Myocyte (in vitro differentiated cells): ENCODE data around the gene PGA3. TPM values are rescaled to one million over a fixed set of nuclear protein-coding genes. Genes with fewer than 3 reads are reported as not detected.
A peak's percentile ranks its signal among the peaks of the same experiment; 100 is the strongest.
"Not testable (repeated sequence)": the region's sequence is repeated elsewhere in the genome, so short reads cannot be mapped to it uniquely, and the experiment has no call there.

Experiments used
- DNase-seq: peaks from one replicate; pipeline ENCODE4 v3.0.0-alpha.2; 2012; ENCODE audit warnings: low read depth
- total RNA-seq: library from RNA; depleted of rRNA; stranded (reverse); fragments of >200 nt; gene quantifications from 2 replicates; pipeline ENCODE4 v1.2.3, GENCODE V29; 2014

Gene PGA3
- total RNA-seq, 1 donor from 2014 or later, result 10.7 TPM

DNA sequence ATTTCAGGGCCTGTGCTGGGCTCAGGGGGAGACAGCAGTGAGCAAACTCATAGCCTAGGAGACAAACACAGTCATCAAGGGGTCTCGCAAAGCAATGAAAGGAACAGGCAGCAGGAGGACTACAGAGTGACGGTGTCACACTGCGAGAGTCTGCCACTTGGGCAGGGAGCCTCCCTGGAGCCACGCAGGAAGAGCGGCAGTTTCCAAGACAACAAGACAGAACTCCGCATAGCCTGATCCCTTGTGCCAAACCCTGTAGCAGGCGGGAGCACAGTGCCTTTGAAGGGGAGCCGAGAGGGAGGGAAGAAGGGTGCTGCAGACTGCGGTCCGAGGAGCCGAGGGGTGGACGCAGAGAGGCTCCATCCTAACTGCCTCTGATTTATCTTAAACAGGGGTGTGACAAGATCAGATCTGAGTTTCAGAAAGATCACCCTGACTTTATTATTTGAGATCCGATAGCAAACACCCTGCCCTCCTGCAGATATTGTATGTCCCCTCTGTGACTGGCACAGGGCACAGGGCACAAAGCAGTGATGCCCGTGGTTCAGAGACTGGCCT is 1.3 kb downstream of the PGA3 start:
- DNase-seq, result not testable (repeated sequence)

DNA sequence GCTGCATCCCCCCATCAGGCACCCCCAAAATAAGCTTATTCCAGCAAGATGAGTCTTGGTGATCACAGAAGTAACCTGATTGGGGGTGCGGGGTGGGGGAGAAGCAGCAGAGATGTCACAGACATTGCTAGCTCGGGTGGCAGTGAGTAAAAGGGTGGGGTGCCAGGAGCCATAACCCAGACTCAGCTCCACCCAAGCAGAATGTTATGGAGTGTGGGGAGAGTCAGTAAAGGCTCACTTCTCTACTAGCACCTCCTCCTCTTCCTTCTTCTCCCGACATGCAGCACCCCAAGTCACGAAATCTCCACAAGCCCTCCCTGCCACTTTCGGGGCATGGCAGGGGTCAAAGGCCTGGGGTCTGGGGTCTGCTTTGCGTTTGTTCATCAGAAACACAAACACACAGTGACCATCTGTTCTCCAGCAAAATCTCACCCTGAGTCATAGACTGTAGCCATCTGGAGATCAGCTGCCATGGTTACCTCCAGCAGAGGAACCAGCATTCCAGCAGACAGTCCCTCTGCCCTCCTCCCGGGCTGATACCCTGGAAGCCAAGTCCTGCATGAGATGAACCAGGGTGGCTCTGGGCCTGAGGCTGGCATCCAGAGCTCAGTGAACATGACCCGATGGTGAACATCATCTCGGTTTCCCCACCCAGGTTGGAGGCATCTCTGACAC is 4.5 kb downstream of the PGA3 start:
- not testable (repeated sequence) for DNase-seq

DNA sequence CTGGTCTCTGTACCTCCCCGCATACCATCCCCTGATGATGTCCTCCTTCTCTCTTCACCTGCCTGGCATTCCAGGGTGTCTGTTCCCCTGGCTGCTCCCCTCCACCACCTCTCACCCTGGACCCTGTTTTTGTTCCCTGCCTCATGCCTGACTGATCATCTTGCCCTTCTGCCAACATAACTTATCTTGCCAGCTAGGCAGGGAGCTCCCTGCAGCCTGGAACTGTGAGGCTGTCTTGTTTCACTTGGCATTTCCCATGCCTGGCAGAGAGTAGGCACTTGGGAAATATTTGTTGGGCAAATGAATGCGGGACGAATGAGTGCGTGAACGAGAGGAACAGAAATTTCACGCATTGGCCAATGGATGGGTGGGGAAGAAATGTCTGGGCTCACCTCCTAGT is 7.3 kb downstream of the PGA3 start:
- DNase-seq, result not testable (repeated sequence)

DNA sequence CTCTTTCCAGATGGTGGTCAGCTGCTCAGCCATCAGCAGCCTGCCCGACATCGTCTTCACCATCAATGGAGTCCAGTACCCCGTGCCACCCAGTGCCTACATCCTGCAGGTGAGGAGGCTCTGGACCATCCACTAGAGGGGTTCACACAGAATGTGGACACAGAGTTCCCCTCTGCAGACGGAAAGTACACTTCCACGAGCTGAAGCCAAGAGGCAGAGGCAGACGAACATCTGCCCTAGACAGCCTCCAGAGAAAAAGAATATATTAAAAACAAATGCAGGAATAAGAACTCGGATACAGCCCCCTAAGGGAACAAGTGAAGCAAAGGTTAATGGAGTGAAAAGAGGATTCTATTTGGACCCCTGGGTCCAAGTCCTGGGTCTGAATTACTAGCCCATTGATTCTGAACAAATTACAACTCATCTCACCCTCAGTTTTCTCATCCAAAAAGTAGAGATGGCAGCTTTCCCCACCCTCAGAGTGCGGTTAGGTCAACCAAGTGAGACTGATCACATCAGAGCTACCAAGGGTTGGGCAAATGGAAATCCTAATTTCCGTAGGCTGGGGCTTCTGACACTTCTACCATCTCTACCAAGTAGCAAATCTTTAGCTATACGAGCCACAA is 8.1 kb downstream of the PGA3 start:
- not testable (repeated sequence) for DNase-seq

DNA sequence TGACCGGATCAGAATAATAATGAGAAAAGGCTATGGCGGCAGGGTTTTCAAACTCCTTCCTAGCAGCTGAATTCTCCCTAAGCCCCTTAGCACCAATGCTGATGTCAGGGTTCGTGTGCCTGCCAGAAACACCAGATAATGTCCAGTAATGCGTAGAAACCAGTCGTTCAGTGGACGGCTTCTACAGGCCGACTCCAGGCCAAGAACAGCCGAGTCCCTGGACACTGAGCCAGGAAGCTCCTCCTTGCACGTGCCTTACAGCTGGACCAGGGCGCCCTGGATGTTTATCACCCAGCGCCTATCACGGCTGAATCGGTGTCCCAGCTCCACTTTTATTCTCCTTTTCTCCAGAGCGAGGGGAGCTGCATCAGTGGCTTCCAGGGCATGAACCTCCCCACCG is 8.9 kb downstream of the PGA3 start:
- not testable (repeated sequence) for DNase-seq

DNA sequence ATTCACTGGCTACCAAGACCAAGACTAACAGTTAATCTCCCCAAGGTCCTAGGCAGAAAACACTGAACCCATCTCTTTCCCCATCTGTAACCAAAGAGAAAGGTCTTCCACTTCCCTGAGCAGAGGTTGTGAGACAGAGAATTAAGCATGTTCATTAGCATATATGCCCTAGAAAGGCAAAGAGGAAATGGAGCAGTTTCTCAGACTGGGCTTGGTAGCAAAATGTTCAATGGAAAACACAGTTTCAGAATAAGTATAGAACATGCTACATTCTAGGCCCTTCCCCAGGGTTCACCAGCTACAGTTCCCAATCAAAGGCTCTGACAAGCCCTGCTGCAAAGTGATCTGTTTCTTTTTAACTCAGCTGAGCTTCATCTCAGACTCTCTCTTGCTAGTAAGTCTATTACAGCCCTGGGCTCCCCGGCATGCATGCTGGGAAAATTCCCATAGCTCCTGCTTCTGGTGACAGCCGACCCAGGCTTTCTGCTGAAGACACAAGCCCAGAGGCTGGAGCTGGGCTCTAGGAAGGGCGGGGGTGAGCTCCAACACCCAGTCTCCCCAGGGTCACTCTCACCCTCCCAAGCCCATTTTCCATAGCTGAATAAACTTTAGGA is 10.5 kb downstream of the PGA3 start:
- not testable (repeated sequence) for DNase-seq

DNA sequence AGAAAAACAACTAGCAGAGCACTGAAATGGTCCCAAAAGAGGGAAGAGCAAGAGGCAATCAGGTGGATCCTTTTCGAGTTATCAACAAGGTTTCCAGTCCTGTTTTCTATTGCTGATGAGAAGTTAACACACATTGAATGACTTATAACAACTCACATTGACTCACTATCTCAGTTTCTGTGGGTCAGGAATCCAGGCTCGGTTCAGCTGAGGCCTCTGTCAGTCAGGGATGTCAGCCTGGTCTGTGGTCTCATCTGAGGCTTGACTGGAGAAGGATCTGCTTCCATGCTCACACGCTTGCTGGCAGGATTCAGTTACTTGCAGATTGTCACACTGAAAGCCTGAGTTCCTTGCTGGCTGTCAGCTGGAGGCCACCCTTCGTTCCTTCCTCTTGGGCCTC is 15.0 kb downstream of the PGA3 start:
- not testable (repeated sequence) for DNase-seq

DNA sequence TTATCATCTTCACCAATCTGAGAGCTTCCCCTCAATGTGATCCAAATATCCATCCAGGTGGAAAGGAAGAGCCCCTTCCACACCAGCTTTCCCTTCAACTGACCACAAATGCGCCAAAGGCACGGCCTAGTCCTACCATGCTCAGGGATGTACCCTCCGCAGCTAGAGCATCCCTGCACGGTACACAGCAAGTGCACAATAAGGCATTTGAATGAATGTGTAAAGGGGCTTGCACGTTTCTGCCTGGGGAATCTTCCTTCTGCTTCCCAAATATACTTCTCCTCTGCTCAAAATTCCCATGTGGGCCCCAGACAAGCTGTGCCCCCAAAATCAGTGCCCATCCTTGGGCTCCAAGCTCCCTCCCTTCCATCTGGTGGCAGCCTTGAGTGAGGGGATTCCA is 15.7 kb downstream of the PGA3 start:
- not testable (repeated sequence) for DNase-seq

DNA sequence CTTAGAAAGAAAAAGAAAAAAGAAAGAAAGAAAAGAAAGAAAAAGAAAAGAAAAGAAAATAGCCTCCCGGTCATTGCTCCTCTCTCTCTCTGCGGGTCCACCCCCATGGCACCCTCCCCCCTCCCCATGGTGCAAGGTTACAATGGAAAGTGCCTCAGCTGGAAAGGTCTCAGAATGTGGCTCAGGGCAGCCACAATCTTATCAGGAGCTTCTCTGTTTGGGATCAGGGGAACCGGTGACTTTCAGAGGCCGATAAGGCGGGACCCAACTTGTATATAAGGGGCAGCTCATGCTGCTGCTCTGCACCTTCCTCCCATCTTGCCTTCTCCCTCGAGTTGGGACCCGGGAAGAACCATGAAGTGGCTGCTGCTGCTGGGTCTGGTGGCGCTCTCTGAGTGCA is 18.7 kb downstream of the PGA3 start, which contains the start of gene PGA4:
Gene PGA4 (plus strand): TSS at position 301 of the 400 bp plus-strand sequence. CDS start 54 bp downstream, at position 355.
- DNase-seq, result not testable (repeated sequence)

DNA sequence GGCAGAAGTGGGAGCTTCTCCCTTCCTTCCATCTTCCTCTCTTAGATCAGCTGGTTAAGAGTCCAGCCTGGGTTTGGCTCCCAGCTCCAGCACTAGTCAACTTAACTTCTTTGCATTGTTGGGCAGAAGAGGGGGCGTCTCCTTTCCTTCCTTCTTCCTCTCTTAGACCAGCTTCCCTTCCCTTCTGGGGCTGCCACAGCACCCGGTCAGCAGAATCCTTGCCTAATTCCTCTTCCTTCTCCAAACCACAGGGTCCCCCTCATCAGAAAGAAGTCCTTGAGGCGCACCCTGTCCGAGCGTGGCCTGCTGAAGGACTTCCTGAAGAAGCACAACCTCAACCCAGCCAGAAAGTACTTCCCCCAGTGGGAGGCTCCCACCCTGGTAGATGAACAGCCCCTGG is 19.4 kb downstream of the PGA3 start:
- not testable (repeated sequence) for DNase-seq

DNA sequence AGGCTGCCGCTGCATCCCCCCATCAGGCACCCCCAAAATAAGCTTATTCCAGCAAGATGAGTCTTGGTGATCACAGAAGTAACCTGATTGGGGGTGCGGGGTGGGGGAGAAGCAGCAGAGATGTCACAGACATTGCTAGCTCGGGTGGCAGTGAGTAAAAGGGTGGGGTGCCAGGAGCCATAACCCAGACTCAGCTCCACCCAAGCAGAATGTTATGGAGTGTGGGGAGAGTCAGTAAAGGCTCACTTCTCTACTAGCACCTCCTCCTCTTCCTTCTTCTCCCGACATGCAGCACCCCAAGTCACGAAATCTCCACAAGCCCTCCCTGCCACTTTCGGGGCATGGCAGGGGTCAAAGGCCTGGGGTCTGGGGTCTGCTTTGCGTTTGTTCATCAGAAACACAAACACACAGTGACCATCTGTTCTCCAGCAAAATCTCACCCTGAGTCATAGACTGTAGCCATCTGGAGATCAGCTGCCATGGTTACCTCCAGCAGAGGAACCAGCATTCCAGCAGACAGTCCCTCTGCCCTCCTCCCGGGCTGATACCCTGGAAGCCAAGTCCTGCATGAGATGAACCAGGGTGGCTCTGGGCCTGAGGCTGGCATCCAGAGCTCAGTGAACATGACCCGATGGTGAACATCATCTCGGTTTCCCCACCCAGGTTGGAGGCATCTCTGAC is 23.3 kb downstream of the PGA3 start:
- DNase-seq, result not testable (repeated sequence)

DNA sequence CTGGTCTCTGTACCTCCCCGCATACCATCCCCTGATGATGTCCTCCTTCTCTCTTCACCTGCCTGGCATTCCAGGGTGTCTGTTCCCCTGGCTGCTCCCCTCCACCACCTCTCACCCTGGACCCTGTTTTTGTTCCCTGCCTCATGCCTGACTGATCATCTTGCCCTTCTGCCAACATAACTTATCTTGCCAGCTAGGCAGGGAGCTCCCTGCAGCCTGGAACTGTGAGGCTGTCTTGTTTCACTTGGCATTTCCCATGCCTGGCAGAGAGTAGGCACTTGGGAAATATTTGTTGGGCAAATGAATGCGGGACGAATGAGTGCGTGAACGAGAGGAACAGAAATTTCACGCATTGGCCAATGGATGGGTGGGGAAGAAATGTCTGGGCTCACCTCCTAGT is 26.1 kb downstream of the PGA3 start:
- not testable (repeated sequence) for DNase-seq

DNA sequence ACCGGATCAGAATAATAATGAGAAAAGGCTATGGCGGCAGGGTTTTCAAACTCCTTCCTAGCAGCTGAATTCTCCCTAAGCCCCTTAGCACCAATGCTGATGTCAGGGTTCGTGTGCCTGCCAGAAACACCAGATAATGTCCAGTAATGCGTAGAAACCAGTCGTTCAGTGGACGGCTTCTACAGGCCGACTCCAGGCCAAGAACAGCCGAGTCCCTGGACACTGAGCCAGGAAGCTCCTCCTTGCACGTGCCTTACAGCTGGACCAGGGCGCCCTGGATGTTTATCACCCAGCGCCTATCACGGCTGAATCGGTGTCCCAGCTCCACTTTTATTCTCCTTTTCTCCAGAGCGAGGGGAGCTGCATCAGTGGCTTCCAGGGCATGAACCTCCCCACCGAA is 27.7 kb downstream of the PGA3 start:
- DNase-seq, result not testable (repeated sequence)

DNA sequence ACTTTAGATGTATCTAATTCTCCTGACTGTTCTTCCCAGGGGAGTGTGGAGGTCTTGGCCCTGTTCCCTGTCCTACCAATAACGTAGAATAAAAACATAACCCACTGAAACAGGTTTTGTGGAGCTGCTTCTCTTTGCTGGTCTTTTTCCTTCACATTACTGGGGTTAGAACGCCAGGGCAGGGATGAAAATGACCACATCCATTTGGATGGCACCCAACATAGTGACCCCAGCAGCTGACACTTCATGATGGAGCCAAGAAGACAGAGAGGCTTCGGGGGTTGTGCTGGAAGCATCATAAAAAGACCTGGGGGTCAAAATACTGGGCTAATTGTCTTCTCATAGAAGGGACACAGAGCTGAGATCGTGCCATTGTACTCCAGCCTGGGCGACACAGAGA is 28.3 kb downstream of the PGA3 start:
- not testable (repeated sequence) for DNase-seq

DNA sequence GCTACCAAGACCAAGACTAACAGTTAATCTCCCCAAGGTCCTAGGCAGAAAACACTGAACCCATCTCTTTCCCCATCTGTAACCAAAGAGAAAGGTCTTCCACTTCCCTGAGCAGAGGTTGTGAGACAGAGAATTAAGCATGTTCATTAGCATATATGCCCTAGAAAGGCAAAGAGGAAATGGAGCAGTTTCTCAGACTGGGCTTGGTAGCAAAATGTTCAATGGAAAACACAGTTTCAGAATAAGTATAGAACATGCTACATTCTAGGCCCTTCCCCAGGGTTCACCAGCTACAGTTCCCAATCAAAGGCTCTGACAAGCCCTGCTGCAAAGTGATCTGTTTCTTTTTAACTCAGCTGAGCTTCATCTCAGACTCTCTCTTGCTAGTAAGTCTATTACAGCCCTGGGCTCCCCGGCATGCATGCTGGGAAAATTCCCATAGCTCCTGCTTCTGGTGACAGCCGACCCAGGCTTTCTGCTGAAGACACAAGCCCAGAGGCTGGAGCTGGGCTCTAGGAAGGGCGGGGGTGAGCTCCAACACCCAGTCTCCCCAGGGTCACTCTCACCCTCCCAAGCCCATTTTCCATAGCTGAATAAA is 29.3 kb downstream of the PGA3 start:
- DNase-seq, result not testable (repeated sequence)

DNA sequence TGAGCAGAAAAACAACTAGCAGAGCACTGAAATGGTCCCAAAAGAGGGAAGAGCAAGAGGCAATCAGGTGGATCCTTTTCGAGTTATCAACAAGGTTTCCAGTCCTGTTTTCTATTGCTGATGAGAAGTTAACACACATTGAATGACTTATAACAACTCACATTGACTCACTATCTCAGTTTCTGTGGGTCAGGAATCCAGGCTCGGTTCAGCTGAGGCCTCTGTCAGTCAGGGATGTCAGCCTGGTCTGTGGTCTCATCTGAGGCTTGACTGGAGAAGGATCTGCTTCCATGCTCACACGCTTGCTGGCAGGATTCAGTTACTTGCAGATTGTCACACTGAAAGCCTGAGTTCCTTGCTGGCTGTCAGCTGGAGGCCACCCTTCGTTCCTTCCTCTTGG is 33.8 kb downstream of the PGA3 start:
- DNase-seq, result not testable (repeated sequence)

DNA sequence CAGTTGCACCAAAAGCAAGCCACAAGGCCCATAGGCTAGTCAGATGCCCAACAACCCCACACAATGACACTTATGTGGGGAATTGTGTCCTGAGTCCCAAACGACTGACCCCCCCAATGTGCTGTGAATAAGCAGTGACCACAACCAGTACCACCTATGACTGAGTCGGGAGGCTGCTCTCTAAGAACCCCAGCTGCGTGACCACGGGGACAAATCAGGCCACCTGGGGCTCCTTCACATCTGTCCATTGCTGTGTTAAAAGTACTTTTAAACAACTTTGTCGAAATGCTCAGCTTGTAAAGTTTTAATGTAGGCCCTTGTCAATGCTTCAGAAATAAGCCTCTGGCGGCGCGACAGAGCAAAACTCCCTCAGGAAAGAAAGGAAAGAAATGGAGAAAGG is 37.0 kb downstream of the PGA3 start:
- DNase-seq, result peak; percentile 26

DNA sequence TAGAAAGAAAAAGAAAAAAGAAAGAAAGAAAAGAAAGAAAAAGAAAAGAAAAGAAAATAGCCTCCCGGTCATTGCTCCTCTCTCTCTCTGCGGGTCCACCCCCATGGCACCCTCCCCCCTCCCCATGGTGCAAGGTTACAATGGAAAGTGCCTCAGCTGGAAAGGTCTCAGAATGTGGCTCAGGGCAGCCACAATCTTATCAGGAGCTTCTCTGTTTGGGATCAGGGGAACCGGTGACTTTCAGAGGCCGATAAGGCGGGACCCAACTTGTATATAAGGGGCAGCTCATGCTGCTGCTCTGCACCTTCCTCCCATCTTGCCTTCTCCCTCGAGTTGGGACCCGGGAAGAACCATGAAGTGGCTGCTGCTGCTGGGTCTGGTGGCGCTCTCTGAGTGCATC is 37.6 kb downstream of the PGA3 start, which contains the start of gene PGA5:
Gene PGA5 (plus strand): TSS at position 301 of the 400 bp plus-strand sequence. CDS start 52 bp downstream, at position 353.
- not testable (repeated sequence) for DNase-seq

DNA sequence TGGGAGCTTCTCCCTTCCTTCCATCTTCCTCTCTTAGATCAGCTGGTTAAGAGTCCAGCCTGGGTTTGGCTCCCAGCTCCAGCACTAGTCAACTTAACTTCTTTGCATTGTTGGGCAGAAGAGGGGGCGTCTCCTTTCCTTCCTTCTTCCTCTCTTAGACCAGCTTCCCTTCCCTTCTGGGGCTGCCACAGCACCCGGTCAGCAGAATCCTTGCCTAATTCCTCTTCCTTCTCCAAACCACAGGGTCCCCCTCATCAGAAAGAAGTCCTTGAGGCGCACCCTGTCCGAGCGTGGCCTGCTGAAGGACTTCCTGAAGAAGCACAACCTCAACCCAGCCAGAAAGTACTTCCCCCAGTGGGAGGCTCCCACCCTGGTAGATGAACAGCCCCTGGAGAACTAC is 38.2 kb downstream of the PGA3 start:
- not testable (repeated sequence) for DNase-seq

DNA sequence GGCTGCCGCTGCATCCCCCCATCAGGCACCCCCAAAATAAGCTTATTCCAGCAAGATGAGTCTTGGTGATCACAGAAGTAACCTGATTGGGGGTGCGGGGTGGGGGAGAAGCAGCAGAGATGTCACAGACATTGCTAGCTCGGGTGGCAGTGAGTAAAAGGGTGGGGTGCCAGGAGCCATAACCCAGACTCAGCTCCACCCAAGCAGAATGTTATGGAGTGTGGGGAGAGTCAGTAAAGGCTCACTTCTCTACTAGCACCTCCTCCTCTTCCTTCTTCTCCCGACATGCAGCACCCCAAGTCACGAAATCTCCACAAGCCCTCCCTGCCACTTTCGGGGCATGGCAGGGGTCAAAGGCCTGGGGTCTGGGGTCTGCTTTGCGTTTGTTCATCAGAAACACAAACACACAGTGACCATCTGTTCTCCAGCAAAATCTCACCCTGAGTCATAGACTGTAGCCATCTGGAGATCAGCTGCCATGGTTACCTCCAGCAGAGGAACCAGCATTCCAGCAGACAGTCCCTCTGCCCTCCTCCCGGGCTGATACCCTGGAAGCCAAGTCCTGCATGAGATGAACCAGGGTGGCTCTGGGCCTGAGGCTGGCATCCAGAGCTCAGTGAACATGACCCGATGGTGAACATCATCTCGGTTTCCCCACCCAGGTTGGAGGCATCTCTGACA is 42.1 kb downstream of the PGA3 start:
- not testable (repeated sequence) for DNase-seq
